SK-N-SH treated with all-trans-retinoic acid at 6 μM for 48 hours (cell line): ENCODE measurements around the gene SRF.

Experiments used
- ATAC-seq: fragments of 200-7000 bp; cut with Tn5 transposase; 3 replicates; pipeline ENCODE4 v1.9.1; 2020; ENCODE audit warnings: mild to moderate bottlenecking, moderate library complexity
- ARNTL ChIP-seq: fragments of 450-650 bp; formaldehyde crosslinking; IDR thresholded peaks from 2 replicates; pipeline ENCODE4 v1.5.0; 2020; ENCODE audit warnings: low read depth, mild to moderate bottlenecking, moderate library complexity, borderline replicate concordance
- CSDC2 ChIP-seq: fragments of 250-450 bp; sonication (Bioruptor Pico); IDR thresholded peaks from 2 replicates; pipeline ENCODE4 v1.5.0; 2020; ENCODE audit warnings: mild to moderate bottlenecking, moderate library complexity
- ESRRG ChIP-seq: fragments of 250-450 bp; sonication (Bioruptor Pico); IDR thresholded peaks from 2 replicates; pipeline ENCODE4 v1.6.1; 2021; ENCODE audit warnings: mild to moderate bottlenecking
- GLIS3 ChIP-seq: fragments of 250-450 bp; sonication (Bioruptor Pico); IDR thresholded peaks from 2 replicates; pipeline ENCODE4 v1.5.0; 2020; ENCODE audit warnings: mild to moderate bottlenecking, moderate library complexity
- ISL1 ChIP-seq: fragments of 250-450 bp; sonication (Bioruptor Pico); IDR thresholded peaks from 2 replicates; pipeline ENCODE4 v2.1.2; 2022; ENCODE audit warnings: mild to moderate bottlenecking, moderate library complexity
- OSR1 ChIP-seq: fragments of 250-450 bp; sonication (Bioruptor Pico); IDR thresholded peaks from 2 replicates; pipeline ENCODE4 v1.8.0; 2022; ENCODE audit warnings: moderate library complexity, mild to moderate bottlenecking, inconsistent platforms
- TOX ChIP-seq: fragments of 250-450 bp; sonication (Bioruptor Pico); IDR thresholded peaks from 2 replicates; pipeline ENCODE4 v1.8.0; 2021; ENCODE audit warnings: mild to moderate bottlenecking, moderate library complexity, borderline replicate concordance
- ZC3H10 ChIP-seq: fragments of 250-450 bp; sonication (Bioruptor Pico); IDR thresholded peaks from 2 replicates; pipeline ENCODE4 v1.5.1; 2021; ENCODE audit warnings: mild to moderate bottlenecking, moderate library complexity
- ZFP3 ChIP-seq: fragments of 250-450 bp; sonication (Bioruptor Pico); IDR thresholded peaks from 2 replicates; pipeline ENCODE4 v1.5.0; 2020; ENCODE audit warnings: mild to moderate bottlenecking, moderate library complexity
- ZFP30 ChIP-seq: fragments of 450-650 bp; formaldehyde crosslinking; IDR thresholded peaks from 2 replicates; pipeline ENCODE4 v1.5.0; 2022; ENCODE audit warnings: mild to moderate bottlenecking, moderate library complexity
- ZNF70 ChIP-seq: fragments of 450-650 bp; formaldehyde crosslinking; IDR thresholded peaks from 2 replicates; pipeline ENCODE4 v1.5.0; 2020; ENCODE audit warnings: mild to moderate bottlenecking, moderate library complexity
- ZNF8 ChIP-seq: fragments of 450-650 bp; formaldehyde crosslinking; IDR thresholded peaks from 2 replicates; pipeline ENCODE4 v1.5.0; 2020; ENCODE audit warnings: mild to moderate bottlenecking, moderate library complexity
- TF ChIP-seq, protein P1 (sequence below): fragments of 250-450 bp; sonication (Bioruptor Pico); IDR thresholded peaks from 2 replicates; pipeline ENCODE4 v1.8.0; 2020; ENCODE audit warnings: mild to moderate bottlenecking, moderate library complexity, borderline replicate concordance
- TF ChIP-seq, protein P2 (sequence below): fragments of 250-450 bp; sonication (Bioruptor Pico); IDR thresholded peaks from 2 replicates; pipeline ENCODE4 v1.5.1; 2020; ENCODE audit warnings: low read depth, mild to moderate bottlenecking, moderate library complexity
- TF ChIP-seq, protein P3 (sequence below): fragments of 250-450 bp; sonication (Bioruptor Pico); IDR thresholded peaks from 2 replicates; pipeline ENCODE4 v1.5.1; 2021; ENCODE audit warnings: mild to moderate bottlenecking, moderate library complexity
- TF ChIP-seq, protein P4 (sequence below): fragments of 250-450 bp; sonication (Bioruptor Pico); IDR thresholded peaks from 2 replicates; pipeline ENCODE4 v1.8.0; 2021; ENCODE audit warnings: low read depth, mild to moderate bottlenecking, moderate library complexity, borderline replicate concordance
- TF ChIP-seq, protein P5 (sequence below): fragments of 250-450 bp; sonication (Bioruptor Pico); IDR thresholded peaks from 2 replicates; pipeline ENCODE4 v1.5.0; 2020; ENCODE audit warnings: mild to moderate bottlenecking, moderate library complexity

SRF gene

DNA sequence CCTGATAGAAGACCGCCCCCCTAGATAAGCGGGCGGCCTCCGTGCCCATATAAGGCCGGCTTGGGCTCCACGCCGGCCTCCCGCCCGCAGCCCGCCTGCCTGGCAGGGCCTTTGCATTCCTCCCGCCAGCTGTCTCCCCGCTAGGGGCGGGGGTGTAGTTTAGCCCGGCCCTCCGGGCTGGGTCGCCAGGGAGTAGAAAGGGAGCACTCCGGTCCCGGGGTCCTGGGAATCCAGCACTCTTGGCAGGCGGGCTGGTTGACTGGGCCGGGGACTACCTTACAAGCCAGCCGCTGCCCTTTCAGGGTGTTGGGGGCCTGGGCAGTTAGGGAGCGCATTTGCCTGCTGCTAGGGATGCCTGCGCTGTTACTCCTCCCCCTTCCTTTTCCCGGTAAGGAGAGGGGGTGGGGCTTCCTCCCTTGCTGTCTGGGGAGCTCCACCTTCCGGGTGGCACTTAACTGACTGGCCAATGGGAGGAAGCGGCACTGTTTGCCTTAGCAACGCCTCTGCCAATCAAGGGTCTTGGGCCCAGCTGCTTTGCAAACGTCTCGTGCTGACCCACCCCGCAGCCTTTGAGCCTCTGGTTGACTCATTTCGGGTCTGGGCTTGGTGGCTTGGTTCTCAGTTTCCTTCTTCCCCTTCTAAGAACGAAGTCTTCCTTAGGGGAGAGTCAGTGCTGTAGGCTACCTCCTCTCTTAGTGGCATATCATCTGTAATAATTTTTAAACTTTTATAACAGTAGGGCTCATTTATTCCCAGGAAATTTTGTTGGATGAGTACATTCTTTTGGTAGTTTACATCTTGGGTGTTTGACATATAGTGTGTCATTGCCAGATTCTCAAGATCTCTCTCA is 3.4 kb downstream of the SRF start:
- peak; percentile 71 for ATAC-seq
- TF ChIP-seq, protein P1, sequence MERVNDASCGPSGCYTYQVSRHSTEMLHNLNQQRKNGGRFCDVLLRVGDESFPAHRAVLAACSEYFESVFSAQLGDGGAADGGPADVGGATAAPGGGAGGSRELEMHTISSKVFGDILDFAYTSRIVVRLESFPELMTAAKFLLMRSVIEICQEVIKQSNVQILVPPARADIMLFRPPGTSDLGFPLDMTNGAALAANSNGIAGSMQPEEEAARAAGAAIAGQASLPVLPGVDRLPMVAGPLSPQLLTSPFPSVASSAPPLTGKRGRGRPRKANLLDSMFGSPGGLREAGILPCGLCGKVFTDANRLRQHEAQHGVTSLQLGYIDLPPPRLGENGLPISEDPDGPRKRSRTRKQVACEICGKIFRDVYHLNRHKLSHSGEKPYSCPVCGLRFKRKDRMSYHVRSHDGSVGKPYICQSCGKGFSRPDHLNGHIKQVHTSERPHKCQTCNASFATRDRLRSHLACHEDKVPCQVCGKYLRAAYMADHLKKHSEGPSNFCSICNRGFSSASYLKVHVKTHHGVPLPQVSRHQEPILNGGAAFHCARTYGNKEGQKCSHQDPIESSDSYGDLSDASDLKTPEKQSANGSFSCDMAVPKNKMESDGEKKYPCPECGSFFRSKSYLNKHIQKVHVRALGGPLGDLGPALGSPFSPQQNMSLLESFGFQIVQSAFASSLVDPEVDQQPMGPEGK: 0 out of 2 replicates have a peak, but pooled peaks have one; percentile 14
- TF ChIP-seq CSDC2 (CRISPR knock-in tag): no peak
- TF ChIP-seq, protein P2, sequence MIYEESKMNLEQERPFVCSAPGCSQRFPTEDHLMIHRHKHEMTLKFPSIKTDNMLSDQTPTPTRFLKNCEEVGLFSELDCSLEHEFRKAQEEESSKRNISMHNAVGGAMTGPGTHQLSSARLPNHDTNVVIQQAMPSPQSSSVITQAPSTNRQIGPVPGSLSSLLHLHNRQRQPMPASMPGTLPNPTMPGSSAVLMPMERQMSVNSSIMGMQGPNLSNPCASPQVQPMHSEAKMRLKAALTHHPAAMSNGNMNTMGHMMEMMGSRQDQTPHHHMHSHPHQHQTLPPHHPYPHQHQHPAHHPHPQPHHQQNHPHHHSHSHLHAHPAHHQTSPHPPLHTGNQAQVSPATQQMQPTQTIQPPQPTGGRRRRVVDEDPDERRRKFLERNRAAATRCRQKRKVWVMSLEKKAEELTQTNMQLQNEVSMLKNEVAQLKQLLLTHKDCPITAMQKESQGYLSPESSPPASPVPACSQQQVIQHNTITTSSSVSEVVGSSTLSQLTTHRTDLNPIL: no peak
- no peak for TF ChIP-seq ZNF8

DNA sequence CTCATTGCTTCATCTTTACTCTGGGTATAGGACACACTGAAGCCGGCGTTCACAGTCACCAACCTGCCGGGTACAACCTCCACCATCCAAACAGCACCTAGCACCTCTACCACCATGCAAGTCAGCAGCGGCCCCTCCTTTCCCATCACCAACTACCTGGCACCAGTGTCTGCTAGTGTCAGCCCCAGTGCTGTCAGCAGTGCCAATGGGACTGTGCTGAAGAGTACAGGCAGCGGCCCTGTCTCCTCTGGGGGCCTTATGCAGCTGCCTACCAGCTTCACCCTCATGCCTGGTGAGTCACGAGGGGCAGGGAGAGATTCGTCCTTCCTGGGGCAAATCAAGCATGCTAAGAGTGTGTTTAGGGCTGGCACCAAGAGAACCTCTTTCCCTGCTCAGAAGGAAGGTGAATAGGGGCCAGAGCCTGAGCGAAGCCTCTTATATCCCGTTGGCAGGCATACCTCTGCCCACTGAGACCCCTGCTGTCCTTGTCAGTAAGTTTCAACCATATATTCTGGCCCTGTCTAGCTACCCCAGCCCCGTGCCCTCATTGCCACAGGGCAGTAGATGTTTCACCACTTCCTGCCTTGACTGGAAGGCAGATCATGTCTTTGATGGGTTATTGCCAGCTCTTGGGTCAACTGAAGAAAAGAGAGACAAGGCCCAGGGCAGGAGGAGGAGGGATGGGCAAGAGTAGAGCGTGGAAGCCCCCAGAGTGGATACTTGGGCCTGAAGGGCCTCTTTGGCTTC is 4.8 kb downstream of the SRF start:
- no peak for ATAC-seq
- no peak for TF ChIP-seq ESRRG (CRISPR knock-in tag)
- TF ChIP-seq CSDC2 (CRISPR knock-in tag): no peak
- no peak for TF ChIP-seq GLIS3 (CRISPR knock-in tag)
- TF ChIP-seq, protein P3, sequence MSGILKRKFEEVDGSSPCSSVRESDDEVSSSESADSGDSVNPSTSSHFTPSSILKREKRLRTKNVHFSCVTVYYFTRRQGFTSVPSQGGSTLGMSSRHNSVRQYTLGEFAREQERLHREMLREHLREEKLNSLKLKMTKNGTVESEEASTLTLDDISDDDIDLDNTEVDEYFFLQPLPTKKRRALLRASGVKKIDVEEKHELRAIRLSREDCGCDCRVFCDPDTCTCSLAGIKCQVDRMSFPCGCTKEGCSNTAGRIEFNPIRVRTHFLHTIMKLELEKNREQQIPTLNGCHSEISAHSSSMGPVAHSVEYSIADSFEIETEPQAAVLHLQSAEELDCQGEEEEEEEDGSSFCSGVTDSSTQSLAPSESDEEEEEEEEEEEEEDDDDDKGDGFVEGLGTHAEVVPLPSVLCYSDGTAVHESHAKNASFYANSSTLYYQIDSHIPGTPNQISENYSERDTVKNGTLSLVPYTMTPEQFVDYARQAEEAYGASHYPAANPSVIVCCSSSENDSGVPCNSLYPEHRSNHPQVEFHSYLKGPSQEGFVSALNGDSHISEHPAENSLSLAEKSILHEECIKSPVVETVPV: no peak
- TF ChIP-seq, protein P2: no peak
- TF ChIP-seq ZFP3 (CRISPR knock-in tag): no peak
- TF ChIP-seq ARNTL: no peak
- no peak for TF ChIP-seq ZC3H10 (CRISPR knock-in tag)
- TF ChIP-seq, protein P4, sequence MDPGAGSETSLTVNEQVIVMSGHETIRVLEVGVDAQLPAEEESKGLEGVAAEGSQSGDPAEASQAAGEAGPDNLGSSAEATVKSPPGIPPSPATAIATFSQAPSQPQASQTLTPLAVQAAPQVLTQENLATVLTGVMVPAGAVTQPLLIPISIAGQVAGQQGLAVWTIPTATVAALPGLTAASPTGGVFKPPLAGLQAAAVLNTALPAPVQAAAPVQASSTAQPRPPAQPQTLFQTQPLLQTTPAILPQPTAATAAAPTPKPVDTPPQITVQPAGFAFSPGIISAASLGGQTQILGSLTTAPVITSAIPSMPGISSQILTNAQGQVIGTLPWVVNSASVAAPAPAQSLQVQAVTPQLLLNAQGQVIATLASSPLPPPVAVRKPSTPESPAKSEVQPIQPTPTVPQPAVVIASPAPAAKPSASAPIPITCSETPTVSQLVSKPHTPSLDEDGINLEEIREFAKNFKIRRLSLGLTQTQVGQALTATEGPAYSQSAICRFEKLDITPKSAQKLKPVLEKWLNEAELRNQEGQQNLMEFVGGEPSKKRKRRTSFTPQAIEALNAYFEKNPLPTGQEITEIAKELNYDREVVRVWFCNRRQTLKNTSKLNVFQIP (CRISPR knock-in tag): no peak
- TF ChIP-seq TOX (CRISPR knock-in tag): no peak
- no peak for TF ChIP-seq ZFP30 (CRISPR knock-in tag)
- TF ChIP-seq, protein P1: no peak
- no peak for TF ChIP-seq ZNF8
- TF ChIP-seq, protein P5, sequence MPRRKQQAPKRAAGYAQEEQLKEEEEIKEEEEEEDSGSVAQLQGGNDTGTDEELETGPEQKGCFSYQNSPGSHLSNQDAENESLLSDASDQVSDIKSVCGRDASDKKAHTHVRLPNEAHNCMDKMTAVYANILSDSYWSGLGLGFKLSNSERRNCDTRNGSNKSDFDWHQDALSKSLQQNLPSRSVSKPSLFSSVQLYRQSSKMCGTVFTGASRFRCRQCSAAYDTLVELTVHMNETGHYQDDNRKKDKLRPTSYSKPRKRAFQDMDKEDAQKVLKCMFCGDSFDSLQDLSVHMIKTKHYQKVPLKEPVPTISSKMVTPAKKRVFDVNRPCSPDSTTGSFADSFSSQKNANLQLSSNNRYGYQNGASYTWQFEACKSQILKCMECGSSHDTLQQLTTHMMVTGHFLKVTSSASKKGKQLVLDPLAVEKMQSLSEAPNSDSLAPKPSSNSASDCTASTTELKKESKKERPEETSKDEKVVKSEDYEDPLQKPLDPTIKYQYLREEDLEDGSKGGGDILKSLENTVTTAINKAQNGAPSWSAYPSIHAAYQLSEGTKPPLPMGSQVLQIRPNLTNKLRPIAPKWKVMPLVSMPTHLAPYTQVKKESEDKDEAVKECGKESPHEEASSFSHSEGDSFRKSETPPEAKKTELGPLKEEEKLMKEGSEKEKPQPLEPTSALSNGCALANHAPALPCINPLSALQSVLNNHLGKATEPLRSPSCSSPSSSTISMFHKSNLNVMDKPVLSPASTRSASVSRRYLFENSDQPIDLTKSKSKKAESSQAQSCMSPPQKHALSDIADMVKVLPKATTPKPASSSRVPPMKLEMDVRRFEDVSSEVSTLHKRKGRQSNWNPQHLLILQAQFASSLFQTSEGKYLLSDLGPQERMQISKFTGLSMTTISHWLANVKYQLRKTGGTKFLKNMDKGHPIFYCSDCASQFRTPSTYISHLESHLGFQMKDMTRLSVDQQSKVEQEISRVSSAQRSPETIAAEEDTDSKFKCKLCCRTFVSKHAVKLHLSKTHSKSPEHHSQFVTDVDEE (CRISPR knock-in tag): no peak
- no peak for TF ChIP-seq OSR1 (CRISPR knock-in tag)
- no peak for TF ChIP-seq ISL1 (CRISPR knock-in tag)
- TF ChIP-seq ZNF70 (CRISPR knock-in tag): no peak
